NOMO-1 treated with DMSO at 0.1 percent for 48 hours (cell line): ENCODE measurements around the gene GALNT18.

ENCODE experiments used
- DNase-seq: peaks from one replicate; lab custom pipeline; 2025; ENCODE audit not compliant: unreplicated experiment; lab: John Stamatoyannopoulos, UW

GALNT18 gene

DNA sequence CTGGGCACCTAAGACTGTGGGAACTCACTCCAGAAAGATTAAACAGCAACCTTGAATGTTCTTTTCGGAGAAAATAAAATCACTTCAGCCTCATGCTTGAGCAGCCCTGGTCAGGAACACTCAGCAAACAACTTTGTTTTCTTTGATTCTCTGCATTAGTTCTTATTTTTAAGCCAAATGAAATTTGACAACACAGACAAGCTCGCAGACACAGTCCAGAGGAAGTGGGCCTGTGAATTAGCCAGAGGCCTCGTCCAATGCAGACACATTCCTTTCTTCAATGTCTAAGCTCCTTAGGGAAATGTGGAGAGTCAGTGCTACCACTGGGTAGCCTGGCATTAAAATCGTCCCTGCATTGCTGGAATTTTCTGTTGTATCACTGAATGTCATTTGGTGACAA, 205.9 kb downstream of the GALNT18 start:
- no peak for DNase-seq

DNA sequence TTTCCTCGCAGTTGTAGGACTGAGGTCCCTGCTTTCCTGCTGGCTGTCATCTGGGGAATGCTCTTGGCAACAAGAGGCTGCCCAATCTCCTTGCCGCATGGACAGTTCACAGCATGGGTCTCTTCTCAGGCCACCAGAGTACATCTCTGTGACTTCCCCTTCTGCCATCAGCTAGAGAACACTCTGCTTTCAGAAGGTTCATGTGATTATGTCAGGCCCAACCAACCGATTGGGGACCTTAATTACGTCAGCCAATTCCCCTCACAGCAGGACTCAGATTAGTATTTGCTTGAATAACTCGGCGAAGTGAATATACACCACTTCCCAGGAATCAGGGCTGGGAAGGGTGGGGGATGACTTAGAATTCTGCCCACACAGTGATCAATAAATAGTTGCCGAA, 206.8 kb downstream of the GALNT18 start:
- no peak for DNase-seq

DNA sequence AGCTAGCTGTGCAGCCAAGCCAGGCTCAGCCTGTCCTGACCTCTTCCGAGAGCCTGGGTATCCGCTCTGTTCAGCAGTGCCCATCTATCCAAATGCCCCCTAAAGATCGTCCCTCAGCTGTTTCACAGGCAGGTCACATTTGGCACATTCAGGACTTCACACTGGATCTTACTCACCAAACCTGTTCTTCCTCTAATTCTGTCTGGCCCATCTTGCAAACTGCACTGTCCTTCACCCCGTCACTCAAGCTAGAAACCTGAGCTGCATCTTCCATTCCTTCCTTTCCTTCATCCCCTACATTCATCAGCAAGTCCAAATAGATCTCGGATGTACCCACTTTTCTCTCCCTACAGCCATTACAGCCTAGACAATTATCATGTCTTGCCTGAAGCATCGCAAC, 208.0 kb downstream of the GALNT18 start:
- DNase-seq = no peak

DNA sequence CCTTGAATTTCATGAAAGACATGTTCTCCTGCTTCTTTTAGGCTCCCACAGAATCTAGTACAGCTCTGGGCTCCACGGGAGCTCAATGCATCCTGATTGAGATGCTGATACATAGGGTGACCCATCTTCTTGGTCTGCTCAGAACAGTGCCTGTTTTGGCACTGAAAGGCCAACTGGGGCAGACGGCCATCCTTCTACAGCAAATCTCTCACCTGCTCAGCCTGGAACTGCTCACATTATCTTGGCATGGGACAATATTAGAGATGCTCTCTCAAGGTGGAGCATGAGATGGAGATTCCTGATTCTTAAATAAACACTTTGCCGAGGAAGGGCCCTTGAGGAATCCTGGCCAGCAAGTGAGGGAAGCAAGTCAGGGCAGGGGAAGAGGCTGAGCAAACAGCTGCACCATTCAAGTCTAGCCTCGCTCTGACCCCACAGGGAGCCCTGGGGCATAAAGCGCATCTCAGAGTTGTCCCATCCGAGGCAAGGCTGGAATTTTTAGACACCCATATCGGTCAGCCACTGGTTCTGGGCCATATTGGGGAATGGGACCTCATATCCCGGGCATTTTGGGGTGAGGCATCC, 210.3 kb downstream of the GALNT18 start:
- DNase-seq = no peak

DNA sequence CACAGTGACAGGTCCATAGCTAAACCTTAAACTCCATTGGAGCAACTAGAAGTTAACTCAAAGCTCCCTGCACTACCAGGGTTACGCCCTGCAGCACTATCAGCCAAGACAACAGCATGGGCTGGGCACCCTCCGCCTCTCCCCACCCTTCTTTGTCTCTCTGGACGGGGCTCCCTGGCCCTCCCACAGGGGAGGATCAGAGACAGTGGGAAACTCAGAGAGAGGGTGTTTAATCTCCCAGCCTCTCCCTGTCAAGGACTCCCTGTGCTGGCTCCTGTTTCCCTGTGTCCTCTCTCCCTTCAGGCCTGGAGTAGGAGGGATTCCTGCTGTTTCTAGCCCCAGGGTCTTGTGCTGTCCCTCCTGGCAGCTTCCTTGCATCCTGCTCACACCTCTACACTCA, 211.9 kb downstream of the GALNT18 start:
- no peak for DNase-seq

DNA sequence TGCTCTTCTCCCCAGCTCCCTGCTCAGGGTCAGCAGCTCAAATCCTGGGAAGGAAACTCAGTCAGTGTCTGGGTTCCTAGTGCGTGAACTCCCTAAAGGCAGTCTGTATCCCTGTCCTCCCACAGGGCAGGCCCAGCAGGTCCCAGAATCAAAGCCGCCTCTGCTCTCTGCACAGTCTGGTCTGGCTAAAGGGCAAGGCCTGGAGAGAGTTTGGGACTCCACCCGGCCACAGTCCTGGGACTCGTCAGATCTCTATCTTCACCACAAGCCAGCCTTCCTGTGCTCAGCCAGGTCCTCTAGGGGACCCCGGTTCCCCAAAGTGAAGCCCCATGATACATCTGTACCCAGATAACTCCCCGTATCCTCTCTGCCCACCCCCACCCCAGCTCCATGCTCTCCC, 212.6 kb downstream of the GALNT18 start:
- no peak for DNase-seq

DNA sequence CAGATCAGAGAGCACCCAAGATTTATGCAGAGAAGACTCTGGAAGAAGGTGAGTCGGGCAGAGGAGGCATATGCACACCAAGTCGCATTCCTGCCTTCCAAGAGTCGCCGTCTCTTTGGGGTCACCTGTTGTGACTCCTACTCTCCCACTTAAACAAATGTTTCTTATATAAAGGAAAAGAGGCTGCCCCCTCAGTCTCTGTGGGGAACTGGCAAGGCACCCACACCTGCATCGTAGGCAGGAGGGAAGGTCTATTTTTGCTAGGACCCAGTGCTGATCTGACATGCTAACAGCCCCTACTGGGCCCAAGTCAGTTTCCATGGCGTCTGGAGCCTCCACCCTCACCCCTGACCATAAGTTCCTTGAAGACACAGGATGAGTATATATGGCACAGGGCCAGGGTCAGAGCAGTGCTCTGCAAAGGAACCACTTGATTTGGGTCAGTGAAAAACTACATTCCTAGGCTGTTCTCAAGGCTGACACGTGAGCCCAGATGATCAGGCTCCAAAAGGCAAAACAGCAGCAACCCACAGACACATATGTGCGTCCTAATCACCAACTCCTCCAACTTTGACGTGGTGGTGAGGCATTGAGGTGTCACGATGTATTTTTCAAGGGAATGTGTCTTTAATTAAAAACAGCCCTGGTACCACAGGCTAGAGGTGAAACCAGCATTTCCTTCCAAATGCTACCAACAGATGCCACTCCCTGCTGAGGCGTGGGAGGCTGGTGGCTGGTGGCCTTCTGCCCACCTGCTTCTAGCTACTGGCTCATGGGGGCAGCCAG, 213.2 kb downstream of the GALNT18 start:
- DNase-seq = no peak

DNA sequence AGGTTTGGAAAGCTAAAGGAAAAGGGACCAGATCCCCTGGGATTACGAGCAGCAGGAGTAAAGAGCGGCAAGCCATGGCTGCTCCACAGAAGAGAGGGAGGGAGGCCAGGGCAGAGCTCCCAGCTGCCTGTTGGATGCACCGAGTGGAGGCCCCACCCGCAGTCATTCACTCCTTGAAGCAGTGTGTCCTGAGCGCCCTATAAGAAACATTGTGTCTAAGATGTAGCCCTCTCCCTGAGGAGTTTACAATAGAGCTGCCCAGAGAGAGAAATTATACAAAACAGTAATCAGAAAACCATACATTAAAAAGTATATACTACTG, 214.1 kb downstream of the GALNT18 start:
- no peak for DNase-seq

DNA sequence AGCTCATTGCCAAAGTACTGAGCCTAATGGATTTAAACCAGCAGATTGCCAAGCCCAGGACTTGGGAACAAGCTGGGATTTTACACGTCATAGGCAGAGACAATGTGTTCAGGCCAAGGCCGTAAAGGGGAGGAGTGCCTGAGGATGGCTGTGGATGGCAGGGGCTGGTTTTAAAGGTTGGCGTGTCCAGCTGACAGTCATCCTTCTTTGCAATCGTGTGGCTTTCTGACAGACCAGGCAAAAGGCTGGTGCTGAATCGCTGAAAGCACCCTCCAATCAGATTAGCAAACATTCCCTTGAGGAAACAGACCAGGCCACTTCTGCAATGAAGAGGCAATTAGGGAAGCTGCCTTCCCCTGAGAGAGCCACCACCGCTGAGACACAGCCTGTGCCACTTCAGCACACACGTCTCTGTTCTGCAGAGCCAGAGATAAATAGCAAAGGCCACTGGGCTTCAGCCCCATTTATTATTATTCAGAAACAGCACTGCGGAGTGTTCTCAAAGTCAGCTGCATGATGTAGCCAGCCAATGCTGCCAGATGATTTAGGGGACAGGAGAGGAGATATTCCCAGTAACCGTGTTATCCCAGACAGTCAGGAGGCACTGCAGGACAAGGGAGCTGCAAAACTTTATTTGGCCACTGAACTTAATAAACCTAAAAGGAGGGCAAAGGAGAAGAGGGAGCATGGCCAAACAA, 214.6 kb downstream of the GALNT18 start:
- no peak for DNase-seq

DNA sequence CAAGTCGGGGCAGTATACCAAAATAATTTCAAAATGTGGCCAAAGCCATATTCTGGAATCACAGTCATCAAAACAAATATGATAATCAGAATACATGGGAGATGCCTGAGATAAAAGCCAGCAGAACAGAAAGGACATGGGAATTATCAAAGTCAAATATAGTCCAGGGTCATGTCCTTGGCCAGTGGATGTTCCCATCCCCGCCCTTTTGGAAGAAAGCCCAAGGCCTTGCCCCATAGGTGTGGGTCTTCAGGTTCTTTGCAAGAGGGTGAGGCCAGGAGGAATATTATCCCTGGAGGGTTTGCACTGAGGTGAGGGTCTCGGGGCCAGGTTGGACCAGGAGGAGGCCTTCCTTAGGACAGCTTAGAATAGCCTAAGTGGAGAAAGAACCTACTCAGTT, 215.2 kb downstream of the GALNT18 start:
- no peak for DNase-seq

DNA sequence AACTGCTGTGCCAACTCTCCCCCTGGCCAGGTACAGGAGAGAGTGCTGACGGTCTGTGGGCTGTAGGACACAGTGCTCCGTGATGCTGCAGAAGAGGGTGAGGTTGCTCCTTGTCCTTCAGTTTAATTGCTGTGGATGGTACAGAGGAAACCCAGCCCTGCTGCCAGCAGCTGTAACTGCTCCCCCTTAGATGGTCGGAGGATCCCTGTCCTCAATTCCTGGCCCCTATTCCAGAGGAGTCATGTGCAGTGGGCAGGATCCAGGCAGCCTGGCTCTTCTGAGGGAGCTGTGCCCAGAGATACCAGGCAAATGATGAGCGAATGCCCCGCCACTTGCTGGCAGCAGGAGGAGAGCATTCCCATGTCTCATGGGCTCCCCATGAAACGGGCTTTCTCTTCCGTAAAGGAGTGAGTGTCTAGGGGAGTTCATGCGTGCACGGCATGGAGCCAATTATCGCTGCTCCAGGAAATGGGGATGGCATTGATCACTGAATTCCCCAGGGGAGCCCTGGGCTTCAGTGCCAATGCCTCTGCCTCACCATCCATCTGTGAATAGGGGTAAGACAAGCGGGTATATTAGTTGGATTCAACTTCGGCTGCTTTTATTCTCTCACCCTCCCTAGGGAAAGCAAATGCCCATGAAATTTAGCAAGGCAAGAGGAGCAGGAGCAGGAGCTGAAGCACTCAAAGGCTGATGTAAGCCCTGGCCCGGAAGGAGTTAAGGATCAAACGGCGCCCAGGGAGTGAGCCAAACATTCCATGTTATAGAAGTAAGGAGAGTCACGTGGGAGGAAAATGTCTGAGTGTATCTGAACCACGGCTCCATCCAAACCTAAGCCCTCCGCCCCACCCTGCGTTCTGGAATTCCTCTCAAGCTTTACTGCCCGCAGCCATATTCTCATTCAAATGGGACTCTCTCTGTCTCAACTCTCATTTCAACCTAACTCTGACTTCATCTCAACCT, 217.8 kb downstream of the GALNT18 start:
- DNase-seq = no peak

DNA sequence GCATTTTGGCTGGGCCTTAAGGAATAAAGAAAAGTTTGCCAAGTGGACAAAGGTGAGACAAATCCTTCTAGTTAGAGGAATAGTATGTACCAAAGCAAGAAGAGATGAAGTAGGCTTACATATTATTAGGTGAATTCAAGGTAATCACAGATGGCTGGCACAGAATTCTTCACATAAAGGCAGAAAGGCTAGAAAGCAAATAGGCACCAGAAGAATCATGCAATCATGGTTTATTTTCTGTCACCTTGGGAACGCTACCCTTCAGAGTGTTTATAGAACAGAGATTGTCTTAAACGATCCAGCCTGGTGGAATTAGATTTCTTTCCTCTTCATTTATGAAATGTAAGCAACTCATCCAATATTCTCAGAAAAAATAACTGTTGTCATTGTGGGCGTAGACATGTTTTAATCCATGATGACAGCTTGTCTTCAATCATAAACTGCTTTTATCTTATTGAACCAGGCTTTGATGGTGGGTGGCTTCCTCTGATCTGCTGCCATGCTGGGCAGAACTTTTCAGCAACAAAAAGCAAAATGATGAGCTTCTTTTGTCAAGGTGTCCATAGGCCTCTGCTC, 219.8 kb downstream of the GALNT18 start:
- DNase-seq = no peak

DNA sequence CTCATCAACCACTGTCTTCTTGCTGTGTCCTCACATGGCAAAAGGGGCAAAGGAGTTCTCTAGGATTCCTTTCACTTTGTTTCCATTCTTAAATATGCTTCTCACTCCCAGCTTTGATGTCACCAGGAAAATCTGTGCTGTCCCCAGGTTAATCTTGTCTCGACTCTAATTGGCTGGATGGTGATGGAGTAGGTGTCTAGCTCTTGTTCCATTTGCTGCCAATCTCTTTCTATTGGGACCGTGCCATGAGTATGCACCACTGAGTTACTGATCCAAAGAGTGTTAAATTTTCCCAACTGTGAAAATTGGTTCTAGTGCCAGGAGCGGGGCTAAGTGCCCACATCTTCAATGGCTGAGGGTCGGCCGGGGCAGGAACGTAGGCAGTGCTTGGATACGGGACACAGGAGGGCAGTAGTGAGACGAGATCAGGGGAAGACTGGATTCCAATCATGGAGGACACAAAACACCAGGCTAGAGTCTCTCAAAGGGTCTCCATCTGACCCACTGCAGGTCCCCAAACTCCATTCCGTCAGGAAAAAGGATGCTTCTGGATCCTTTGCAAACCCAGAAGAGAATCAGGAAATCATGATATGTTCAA, 221.1 kb downstream of the GALNT18 start:
- DNase-seq = no peak

DNA sequence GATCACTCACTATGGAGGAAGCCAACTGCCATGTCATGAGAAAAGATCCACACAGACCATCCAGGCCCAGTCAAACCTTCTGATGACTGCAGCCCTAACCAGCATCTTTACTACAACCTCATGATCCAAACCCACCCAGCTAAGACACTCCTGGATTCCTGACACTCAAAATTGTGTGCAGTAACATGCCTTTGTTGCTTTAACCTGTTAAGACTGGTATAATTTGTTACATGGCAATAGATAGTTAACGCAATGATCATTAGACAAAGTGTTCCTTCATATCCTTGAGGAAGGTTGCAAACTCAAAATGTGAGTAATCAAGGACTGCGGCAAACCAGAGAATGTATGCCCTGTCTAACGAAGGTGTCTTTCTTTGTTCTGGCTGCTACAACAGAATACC, 221.7 kb downstream of the GALNT18 start:
- DNase-seq = no peak

DNA sequence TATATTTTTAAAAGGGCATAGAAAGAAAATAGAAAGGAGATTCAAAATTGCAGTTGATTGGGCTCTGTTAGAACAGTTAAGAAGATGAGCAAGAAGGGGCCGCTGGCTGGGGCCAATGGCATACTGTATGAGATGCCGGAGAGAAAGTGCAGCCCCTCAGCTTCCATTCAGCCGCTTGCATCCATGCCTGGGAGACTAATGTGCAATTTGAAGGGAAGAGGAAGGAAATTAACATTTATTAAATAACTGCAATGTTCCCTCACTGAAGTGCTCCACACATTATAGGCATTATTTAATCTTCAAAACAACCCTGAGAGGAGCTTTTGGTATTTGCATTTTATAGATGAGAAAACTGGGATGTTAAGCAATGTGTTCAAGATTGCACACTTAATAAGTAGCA, 224.0 kb downstream of the GALNT18 start:
- no peak for DNase-seq

DNA sequence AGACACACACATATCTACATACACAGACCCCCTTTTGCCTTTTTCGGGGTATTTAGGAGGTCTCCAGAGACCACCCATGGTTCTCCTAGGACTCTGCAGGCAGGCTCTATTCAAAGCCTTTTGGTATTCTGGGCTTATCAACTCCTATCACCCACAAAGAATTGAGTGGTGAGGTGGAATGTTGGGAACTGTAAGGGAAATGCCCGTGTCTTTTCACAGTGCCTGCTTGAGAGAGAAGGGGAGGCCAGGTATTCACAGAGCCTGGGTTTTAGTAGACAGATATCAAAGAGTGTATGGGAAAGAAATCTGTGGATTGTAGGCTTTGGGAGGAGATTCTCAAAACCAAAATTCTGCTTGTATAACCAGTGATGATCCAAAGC, 224.8 kb downstream of the GALNT18 start:
- DNase-seq = no peak

DNA sequence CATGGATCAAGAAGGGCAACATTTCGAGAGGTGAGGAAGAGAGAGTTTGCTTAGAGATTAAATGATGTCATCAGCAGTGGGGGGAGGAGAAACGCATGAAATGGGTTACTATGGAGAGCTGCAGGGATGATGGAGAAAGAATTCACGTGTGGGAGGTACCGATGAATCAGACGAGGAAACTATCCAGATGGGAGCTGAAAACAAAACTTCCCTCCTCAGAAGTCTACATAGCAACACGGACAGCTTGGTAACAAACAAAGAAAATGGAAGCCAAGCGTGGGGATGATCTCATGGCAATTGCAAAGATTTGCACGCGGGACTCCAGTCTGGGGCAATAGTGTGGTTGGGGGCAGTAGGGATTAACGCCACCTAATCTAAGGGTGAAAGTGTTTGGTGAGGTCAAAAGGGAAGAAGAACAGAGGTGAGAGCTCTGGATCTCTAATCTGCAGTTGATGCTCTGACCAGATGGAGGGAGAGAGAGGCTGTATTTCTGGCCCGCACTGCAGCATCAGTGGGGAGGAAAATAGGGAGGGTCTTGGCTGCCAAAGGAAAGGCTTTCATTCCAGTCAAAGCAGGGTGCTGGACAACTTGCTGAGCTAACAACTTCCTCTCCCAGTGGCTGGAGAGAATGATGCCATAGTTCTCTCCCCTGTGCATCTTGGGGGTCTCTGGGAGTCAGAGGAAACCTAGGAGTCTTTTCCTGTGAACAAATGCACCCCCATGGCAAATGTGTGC, 225.3 kb downstream of the GALNT18 start:
- DNase-seq = no peak

DNA sequence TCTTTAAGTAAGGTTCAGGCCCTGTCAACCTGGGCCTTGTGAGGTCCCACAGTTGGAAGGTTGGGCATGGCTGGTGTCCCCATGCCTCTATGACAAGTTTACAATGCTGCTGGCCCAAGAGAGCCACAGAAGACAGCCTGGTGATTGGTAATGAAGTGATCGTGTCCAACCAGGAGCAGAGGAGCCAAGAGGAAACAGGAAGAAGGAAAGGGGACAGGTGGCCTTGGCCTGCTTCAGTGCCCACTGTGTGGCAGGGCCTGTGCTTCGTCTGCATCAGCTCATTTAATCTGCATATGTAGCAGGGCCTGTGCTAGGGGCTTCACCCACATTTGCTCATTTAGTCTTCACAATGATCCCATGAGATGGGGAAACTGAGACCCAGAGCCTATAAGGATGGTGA, 226.7 kb downstream of the GALNT18 start:
- no peak for DNase-seq

DNA sequence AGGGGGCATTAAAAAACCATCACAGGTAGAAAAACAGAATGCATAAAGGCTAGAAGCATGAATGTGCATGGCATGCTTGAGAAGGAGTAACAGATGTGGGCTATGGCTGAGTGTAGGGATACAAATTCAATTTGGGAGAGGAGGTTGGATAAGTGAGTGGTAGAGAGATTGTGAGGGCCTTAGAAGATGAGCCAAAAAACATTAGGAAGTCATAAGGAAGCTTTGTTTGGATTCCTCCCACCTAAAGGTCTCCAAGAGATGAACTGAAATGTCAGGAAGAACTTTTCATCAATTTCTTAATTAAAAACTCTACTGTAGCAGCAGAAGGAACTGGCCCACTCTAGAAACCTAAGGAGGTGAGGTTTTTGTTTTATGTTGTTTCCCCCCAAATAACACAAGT, 227.6 kb downstream of the GALNT18 start:
- no peak for DNase-seq
